ENCODE results near the gene AQP10. TPM values are rescaled to one million over a fixed set of nuclear protein-coding genes. Genes with fewer than 3 reads are reported as not detected.

AQP10 gene
- total RNA-seq, 2 donors from 2014 or later, result 0.26 TPM; not detected in 1

DNA sequence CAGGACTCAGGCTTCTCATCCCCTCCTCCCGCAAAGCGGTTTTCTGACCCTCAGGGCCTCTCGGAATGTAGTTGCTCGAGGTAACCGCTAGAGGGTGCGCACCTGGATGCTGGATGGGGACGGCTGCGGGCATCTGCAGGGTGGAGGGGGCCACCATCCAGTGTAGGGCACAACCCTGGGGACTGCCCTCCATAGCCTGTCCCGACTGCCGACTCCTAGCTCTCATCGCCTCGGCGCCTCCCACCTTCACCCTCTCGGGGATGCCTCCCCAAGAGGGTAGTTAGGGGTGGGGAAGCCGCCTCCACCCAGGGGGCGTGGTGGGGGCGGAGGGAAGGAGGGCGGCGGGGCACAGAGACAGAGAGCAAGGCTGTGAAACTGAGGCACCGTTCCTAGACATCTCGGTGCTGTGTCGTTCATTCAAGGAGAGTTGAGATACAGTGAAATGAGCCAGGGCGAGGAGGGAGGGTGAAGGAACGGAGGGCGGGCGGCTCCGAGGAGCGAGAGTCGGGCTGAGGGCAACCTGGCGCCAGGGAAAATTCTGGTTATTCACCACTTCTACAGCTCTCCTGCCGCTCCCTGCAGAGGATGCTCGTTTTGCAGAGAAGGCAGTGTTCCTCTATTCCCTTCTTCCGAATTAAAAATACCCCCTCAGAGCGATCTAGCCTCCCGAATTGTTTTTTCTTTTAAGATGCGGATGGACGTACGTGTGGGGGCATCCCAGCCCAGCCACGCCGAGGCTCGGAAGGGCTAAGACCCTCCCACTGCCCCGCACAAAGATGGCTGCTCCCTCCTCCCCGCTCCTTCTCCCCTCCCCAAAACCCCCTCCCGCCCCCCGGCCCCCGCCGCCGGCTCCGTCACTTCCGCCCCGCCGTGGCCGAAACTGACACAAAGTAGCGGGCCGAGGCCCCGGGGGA is 4.0 kb downstream of the AQP10 start, which contains the start of gene ATP8B2:
Gene ATP8B2, plus strand, starts transcription at position 857 of the 914 bp plus-strand sequence. CDS start 2,617 bp downstream, outside the sequence.
- intact Hi-C loops (cut with DNase I), result no loop called here
- ATAC-seq (peak; percentile 61), DNase-seq (peak; percentile 73 to 77 (median 76))
- Histone ChIP-seq H3K4me3 (peak within 1 kb of the TSS; percentile 21 to 41), H3K4me1 (peaks cover 52% of the 10 kb centered on the region), H3K27me3 (no peaks in the 10 kb centered on the region), H3K27ac (peak within 1 kb of the TSS; percentile 44 to 61 (median 48)), H3K36me3 (replicated peaks in 1 of 2; ENCODE audit: insufficient read depth in 1 of 2, low read depth in 2 of 2) (no peaks in the 10 kb centered on the region), H3K9me3 (no peaks in the 10 kb centered on the region)
- TF ChIP-seq CTCF (IDR thresholded peaks at IDR 0.05) (peak; percentile 80 to 87 (median 84)), POLR2A (IDR thresholded peaks at IDR 0.05) (no peak)
- WGBS, 2 donors, result 1% methylated on average over 33 to 47 of the region's 56 CpGs

DNA sequence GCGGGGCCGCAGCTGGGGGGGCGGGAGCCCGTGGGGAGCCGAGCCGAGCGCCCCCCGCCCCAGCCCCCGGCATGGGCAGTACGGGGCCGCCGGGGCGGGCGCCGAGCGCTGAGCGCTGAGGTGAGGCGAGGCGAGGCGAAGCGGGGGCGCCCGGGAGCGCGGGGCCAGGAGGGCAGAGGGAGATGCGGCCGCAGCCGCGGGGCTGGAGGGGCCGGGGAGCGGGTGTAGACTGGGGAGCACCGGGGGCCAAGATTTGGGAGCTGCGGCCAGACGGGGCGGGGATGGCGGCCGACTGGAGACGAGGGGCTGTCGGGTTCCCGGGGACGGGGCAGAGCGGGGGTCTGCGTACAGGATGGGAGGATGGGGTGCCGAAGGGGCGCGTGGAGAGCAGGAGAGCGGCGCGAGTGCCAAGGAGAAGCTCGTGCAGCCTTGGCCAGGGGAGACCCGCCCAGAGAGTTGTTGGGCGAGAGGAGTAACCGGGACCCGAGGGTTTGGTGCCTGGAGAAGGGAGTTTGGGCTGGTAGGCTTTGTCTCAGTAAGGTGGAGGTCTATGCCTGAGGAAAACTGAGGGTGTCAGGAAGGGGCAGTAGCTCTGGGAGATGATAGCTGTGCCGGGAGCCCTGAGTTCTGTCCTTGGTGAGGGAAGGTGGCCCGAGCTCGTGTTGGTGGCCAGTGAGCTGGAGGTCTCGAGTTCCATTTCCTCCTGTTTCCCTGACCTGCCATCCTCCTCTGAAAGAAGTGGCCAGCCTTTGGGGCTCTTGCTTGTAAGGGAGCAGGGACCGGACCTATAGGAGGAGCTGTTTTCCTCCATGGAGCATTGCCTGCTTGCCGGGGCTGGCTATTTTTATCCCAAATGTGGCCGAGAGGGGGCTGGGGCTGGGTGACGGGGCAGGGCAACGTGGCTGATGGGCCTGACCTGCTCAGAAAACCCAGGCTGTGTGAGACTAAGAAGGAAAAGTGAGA is 5.0 kb downstream of the AQP10 start:
- DNase-seq, result peak; percentile 53 to 66 (median 64)
- Histone ChIP-seq H3K9me3 (no peaks in the 10 kb centered on the region), H3K4me3 (peak overlapping the region; percentile 21 to 25), H3K27me3 (no peaks in the 10 kb centered on the region), H3K4me1 (peaks cover 49% of the 10 kb centered on the region), H3K27ac (peak overlapping the region; percentile 44 to 61 (median 48)), H3K36me3 (replicated peaks in 1 of 2; ENCODE audit: insufficient read depth in 1 of 2, low read depth in 2 of 2) (no peaks in the 10 kb centered on the region)
- peak; percentile 31 for ATAC-seq
- WGBS, 2 donors, result 1 to 8% methylated on average over 14 to 54 of the region's 63 CpGs
- TF ChIP-seq CTCF (IDR thresholded peaks at IDR 0.05), result peak; percentile 24 to 56 (median 43)
- TF ChIP-seq POLR2A (IDR thresholded peaks at IDR 0.05), result peak in 1 of 3 donors; percentile 26
- intact Hi-C loops (cut with DNase I), result no loop called here

GRCh38 chr1:154326546-154327465 is 5.9 kb downstream of the AQP10 start:
- no peaks in the 10 kb centered on the region for H3K27me3 ChIP-seq
- intact Hi-C loops (cut with DNase I), result no loop called here
- no peaks in the 10 kb centered on the region for H3K36me3 ChIP-seq (replicated peaks in 1 of 2; ENCODE audit: insufficient read depth in 1 of 2, low read depth in 2 of 2)
- ATAC-seq (no peak), DNase-seq (peak in 2 of 4 donors; percentile 16 to 40)
- peaks cover 46% of the 10 kb centered on the region for H3K4me1 ChIP-seq
- H3K4me3 ChIP-seq, result no peak overlapping the region
- H3K9me3 ChIP-seq, result no peaks in the 10 kb centered on the region
- 64 to 67% methylated on average over 6 of the region's 6 CpGs for WGBS, 2 donors
- H3K27ac ChIP-seq, result peak overlapping the region; percentile 44 to 61 (median 48)
- TF ChIP-seq POLR2A (IDR thresholded peaks at IDR 0.05), result no peak
- TF ChIP-seq CTCF (IDR thresholded peaks at IDR 0.05), result no peak

All from body of pancreas (tissue), 4 donors.